ENCODE data around the gene HAAO.

- TF ChIP-seq, protein P1, sequence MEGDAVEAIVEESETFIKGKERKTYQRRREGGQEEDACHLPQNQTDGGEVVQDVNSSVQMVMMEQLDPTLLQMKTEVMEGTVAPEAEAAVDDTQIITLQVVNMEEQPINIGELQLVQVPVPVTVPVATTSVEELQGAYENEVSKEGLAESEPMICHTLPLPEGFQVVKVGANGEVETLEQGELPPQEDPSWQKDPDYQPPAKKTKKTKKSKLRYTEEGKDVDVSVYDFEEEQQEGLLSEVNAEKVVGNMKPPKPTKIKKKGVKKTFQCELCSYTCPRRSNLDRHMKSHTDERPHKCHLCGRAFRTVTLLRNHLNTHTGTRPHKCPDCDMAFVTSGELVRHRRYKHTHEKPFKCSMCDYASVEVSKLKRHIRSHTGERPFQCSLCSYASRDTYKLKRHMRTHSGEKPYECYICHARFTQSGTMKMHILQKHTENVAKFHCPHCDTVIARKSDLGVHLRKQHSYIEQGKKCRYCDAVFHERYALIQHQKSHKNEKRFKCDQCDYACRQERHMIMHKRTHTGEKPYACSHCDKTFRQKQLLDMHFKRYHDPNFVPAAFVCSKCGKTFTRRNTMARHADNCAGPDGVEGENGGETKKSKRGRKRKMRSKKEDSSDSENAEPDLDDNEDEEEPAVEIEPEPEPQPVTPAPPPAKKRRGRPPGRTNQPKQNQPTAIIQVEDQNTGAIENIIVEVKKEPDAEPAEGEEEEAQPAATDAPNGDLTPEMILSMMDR (IDR thresholded peaks at IDR 0.05; ENCODE audit: low read length), result no peak
- no peak for TF ChIP-seq EZH2phosphoT487 (IDR thresholded peaks at IDR 0.05; ENCODE audit: low read length)
- TF ChIP-seq EZH2 (optimal IDR thresholded peaks at IDR 0.05; ENCODE audit: low read depth, low read length), result no peak
Measured at GRCh38 chr2:42813763-42814162, 21.4 kb upstream of the HAAO start.

Measured in MM.1S (cell line).